HepG2 (cell line): ENCODE data around the gene IPO13. TPM values are rescaled to one million over a fixed set of nuclear protein-coding genes. Genes with fewer than 3 reads are reported as not detected.

Experiments
- ARID5B ChIP-seq: IDR thresholded peaks from 2 replicates; pipeline ENCODE4 v1.4.0; 2020; ENCODE audit warnings: mild to moderate bottlenecking, missing genetic modification reagents
- ATF7-NPFF ChIP-seq: sonication (generic); formaldehyde crosslinking; IDR thresholded peaks from 2 replicates; pipeline ENCODE4 v1.8.1; 2023; ENCODE audit warnings: mild to moderate bottlenecking, low read depth, missing genetic modification reagents, moderate library complexity
- CREB1 ChIP-seq, 2 experiments: fragments of 450-650 bp in 1 of 2; IDR thresholded peaks; 2 replicates each; pipeline ENCODE4 v1.6.1; 2016 to 2017; ENCODE audit warnings: control low read depth in 1 of 2, mild to moderate bottlenecking in 1 of 2, missing compliant biosample characterization in 1 of 2, missing genetic modification characterization in 1 of 2
- GATAD2A ChIP-seq: IDR thresholded peaks from 2 replicates; pipeline ENCODE4 v1.6.1; 2016
- PATZ1 ChIP-seq: sonication (generic); formaldehyde crosslinking; IDR thresholded peaks from 2 replicates; pipeline ENCODE4 v1.4.0; 2020; ENCODE audit warnings: missing genetic modification reagents
- RFXAP ChIP-seq: sonication (generic); formaldehyde crosslinking; IDR thresholded peaks from 2 replicates; pipeline ENCODE4 v1.4.0; 2020; ENCODE audit warnings: missing genetic modification reagents, borderline replicate concordance
- SATB2 ChIP-seq: sonication (generic); formaldehyde crosslinking; IDR thresholded peaks from 2 replicates; pipeline ENCODE4 v1.5.0; 2020; ENCODE audit warnings: missing genetic modification reagents
- UBTF ChIP-seq: sonication (generic); formaldehyde crosslinking; IDR thresholded peaks from 2 replicates; pipeline ENCODE4 v1.4.0; 2020; ENCODE audit warnings: mild to moderate bottlenecking, missing genetic modification reagents
- ZBTB4 ChIP-seq: sonication (generic); formaldehyde crosslinking; IDR thresholded peaks from 2 replicates; pipeline ENCODE4 v1.4.0; 2020; ENCODE audit warnings: missing genetic modification reagents, mild to moderate bottlenecking, borderline replicate concordance
- ZFAT ChIP-seq: sonication (generic); formaldehyde crosslinking; conservative IDR thresholded peaks from 2 replicates; pipeline ENCODE4 v1.8.1; 2023; ENCODE audit warnings: missing genetic modification reagents, inconsistent platforms
- ZFP41 ChIP-seq: sonication (generic); formaldehyde crosslinking; IDR thresholded peaks from 2 replicates; pipeline ENCODE4 v1.4.0; 2020; ENCODE audit warnings: mild to moderate bottlenecking, missing genetic modification reagents, borderline replicate concordance
- ZIK1 ChIP-seq: sonication (generic); formaldehyde crosslinking; IDR thresholded peaks from 2 replicates; pipeline ENCODE4 v1.5.0; 2020; ENCODE audit warnings: mild to moderate bottlenecking, low read depth, missing genetic modification reagents, borderline replicate concordance
- ZNF282 ChIP-seq: fragments of 450-650 bp; IDR thresholded peaks from 2 replicates; pipeline ENCODE4 v1.6.1; 2018; ENCODE audit not compliant: partially characterized antibody
- ZNF558 ChIP-seq: sonication (generic); formaldehyde crosslinking; IDR thresholded peaks from 2 replicates; pipeline ENCODE4 v1.9.0; 2022; ENCODE audit warnings: mild to moderate bottlenecking, missing genetic modification reagents, borderline replicate concordance
- ZNF660 ChIP-seq: sonication (generic); formaldehyde crosslinking; IDR thresholded peaks from 2 replicates; pipeline ENCODE4 v1.5.1; 2020; ENCODE audit warnings: mild to moderate bottlenecking, low read depth, missing genetic modification reagents, borderline replicate concordance
- ZNF891 ChIP-seq: sonication (generic); formaldehyde crosslinking; IDR thresholded peaks from 2 replicates; pipeline ENCODE4 v1.5.0; 2020; ENCODE audit warnings: mild to moderate bottlenecking, missing genetic modification reagents
- polyA plus RNA-seq, 8 experiments: library from polyadenylated mRNA; depleted of rRNA in 3 of 8; stranded (reverse) in 7 of 8; unstranded in 1 of 8; fragments of >200 nt; fragmentation: Illumina TruSeq in 4 of 8; extraction: Trizol in 4 of 8; gene quantifications; 2 replicates each; pipeline versions ENCODE4 v1.2.1 to v1.2.3, GENCODE V29; 2011 to 2016; ENCODE audit warnings: low read depth in 4 of 8, missing spikeins in 1 of 8, mixed read lengths in 1 of 8; ENCODE audit not compliant: insufficient read depth in 1 of 8
- total RNA-seq, 5 experiments: library from RNA; depleted of rRNA; stranded (reverse); fragments of >200 nt; fragmentation: Illumina TruSeq; extraction: Trizol; gene quantifications; 2 replicates each; pipeline ENCODE4 v1.2.3, GENCODE V29; 2016; ENCODE audit warnings: low read depth in 1 of 5

The IPO13 gene
- total and polyA plus RNA-seq, 2 of the 13 experiments (the other 11 are each of a cell fraction or from before 2014, with no cell fraction given) = 12.9 to 15.6 TPM

DNA sequence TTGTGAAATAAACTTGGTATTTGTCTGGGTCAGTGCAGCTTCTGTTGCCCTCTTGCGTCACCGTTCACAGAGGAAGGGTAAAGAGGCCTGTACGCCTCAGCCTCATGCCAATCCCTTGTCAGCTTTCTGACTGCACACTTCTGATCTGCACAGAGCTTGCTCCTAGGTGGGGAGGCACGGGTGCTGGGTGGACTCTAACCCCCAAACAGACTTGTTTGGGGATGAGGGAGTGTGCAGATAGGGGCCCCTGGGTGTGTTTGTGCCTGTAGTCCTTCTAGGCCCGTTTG lies 31.5 kb downstream of the IPO13 start (continued):
- TF ChIP-seq ZBTB4 (CRISPR knock-in tag) = no peak
- 0 out of 2 replicates have a peak, but pooled peaks have one; percentile 36 for TF ChIP-seq ATF7-NPFF (CRISPR knock-in tag)
- 0 out of 2 replicates have a peak, but pooled peaks have one; percentile 38 for TF ChIP-seq RFXAP (CRISPR knock-in tag)
- TF ChIP-seq ARID5B = peak; percentile 20; the same call in 1 of the 2 replicates
- peak; percentile 38; the same call in 1 of the 2 replicates for TF ChIP-seq UBTF (CRISPR knock-in tag)
- no peak for TF ChIP-seq ZNF660
- peak; percentile 29; the same call in 1 of the 2 replicates for TF ChIP-seq ZFP41 (CRISPR knock-in tag)
- TF ChIP-seq ZNF282 = no peak
- no peak for TF ChIP-seq CREB1 (IDR thresholded peaks at IDR 0.05)
- TF ChIP-seq CREB1 (CRISPR knock-in tag; IDR thresholded peaks at IDR 0.05) = peak; percentile 40; the same call in 1 of the 2 replicates
- no peak for TF ChIP-seq SATB2
- TF ChIP-seq ZFAT (CRISPR knock-in tag) = no peak
- TF ChIP-seq ZIK1 (CRISPR knock-in tag) = peak; percentile 30; the same call in 1 of the 2 replicates
- TF ChIP-seq ZNF558 (CRISPR knock-in tag) = 0 out of 2 replicates have a peak, but pooled peaks have one; percentile 46
- TF ChIP-seq PATZ1 (CRISPR knock-in tag) = no peak
- no peak for TF ChIP-seq ZNF891
- TF ChIP-seq GATAD2A (CRISPR knock-in tag) = peak; percentile 53; the same call in 1 of the 2 replicates
